Peyer's patch (tissue), 4 donors: ENCODE data around the gene SPDYE4. TPM values are rescaled to one million over a fixed set of nuclear protein-coding genes. Genes with fewer than 3 reads are reported as not detected.

Source experiments
- DNase-seq, 3 donors: peaks; one replicate each; pipeline ENCODE4 v3.0.0-alpha.2; 2017 to 2019
- H3K27ac ChIP-seq, 4 donors: fragments of 200-600 bp; sonication (generic); one replicate each; pipeline ENCODE4 v1.5.1; 2016 to 2019
- H3K27me3 ChIP-seq, 2 donors: fragments of 200-600 bp; sonication (generic); one replicate each; pipeline ENCODE4 v1.5.1; 2019
- H3K36me3 ChIP-seq, 3 donors: fragments of 200-600 bp; sonication (generic); one replicate each; pipeline ENCODE4 v1.5.1; 2016 to 2019
- H3K4me1 ChIP-seq, 4 donors: fragments of 200-600 bp; sonication (generic); one replicate each; pipeline ENCODE4 v1.5.1; 2016 to 2019
- H3K4me3 ChIP-seq, 4 donors: fragments of 200-600 bp; sonication (generic); 1 replicate in 3 of 4; 2 replicates in 1 of 4; pipeline ENCODE4 v1.5.1; 2016 to 2019; ENCODE audit warnings: mild to moderate bottlenecking in 1 of 4
- H3K9me3 ChIP-seq, 4 donors: fragments of 200-600 bp; sonication (generic); one replicate each; pipeline ENCODE4 v1.5.1; 2016 to 2019; ENCODE audit warnings: mild to moderate bottlenecking in 1 of 4
- CTCF ChIP-seq, 6 experiments: fragments of 450-650 bp in 4 of 6; fragments of 200-600 bp in 2 of 6; sonication (generic) in 1 of 6; IDR thresholded peaks; one replicate each; pipeline ENCODE4 v1.5.1; 2017 to 2019; ENCODE audit warnings: antibody characterized with exemption in 6 of 6, mild to moderate bottlenecking in 3 of 6, moderate library complexity in 1 of 6
- POLR2A ChIP-seq, 2 donors: fragments of 450-650 bp; IDR thresholded peaks; one replicate each; pipeline ENCODE4 v1.5.1; 2017; ENCODE audit warnings: antibody characterized with exemption in 2 of 2, mild to moderate bottlenecking in 2 of 2, moderate library complexity in 2 of 2
- total RNA-seq, 4 donors: library from RNA; depleted of rRNA; stranded (reverse); fragments of >200 nt; gene quantifications; one replicate each; pipeline ENCODE4 v1.1.0, GENCODE V29; 2016

Gene SPDYE4
- total RNA-seq, 4 donors from 2014 or later: not detected

GRCh38 chr17:8781776-8782175 is 23.4 kb upstream of the SPDYE4 start:
- no peaks in the 10 kb centered on the region for H3K36me3 ChIP-seq
- H3K9me3 ChIP-seq: no peaks in the 10 kb centered on the region
- no peak overlapping the region for H3K4me3 ChIP-seq
- H3K4me1 ChIP-seq: peaks cover 0 to 5% (median 0%) of the 10 kb centered on the region in 4 donors
- TF ChIP-seq CTCF (IDR thresholded peaks at IDR 0.05): no peak
- TF ChIP-seq POLR2A (IDR thresholded peaks at IDR 0.05): no peak
- DNase-seq: peak in 1 of 3 donors; percentile 5
- no peaks in the 10 kb centered on the region for H3K27me3 ChIP-seq
- H3K27ac ChIP-seq: no peak overlapping the region

GRCh38 chr17:8776881-8777280 is 18.5 kb upstream of the SPDYE4 start:
- no peak for TF ChIP-seq POLR2A (IDR thresholded peaks at IDR 0.05)
- no peak for TF ChIP-seq CTCF (IDR thresholded peaks at IDR 0.05)
- Histone ChIP-seq H3K9me3 (no peaks in the 10 kb centered on the region), H3K4me3 (no peak overlapping the region), H3K27me3 (no peaks in the 10 kb centered on the region), H3K4me1 (no peaks in the 10 kb centered on the region), H3K36me3 (no peaks in the 10 kb centered on the region), H3K27ac (no peak overlapping the region)
- DNase-seq: no peak

- TF ChIP-seq POLR2A (IDR thresholded peaks at IDR 0.05): no peak
- no peak for TF ChIP-seq CTCF (IDR thresholded peaks at IDR 0.05)
Observed at GRCh38 chr17:8776248-8776647, 17.9 kb upstream of the SPDYE4 start.

GRCh38 chr17:8766731-8767130 is 8.4 kb upstream of the SPDYE4 start:
- no peak overlapping the region for H3K27ac ChIP-seq
- H3K4me3 ChIP-seq: no peak overlapping the region
- no peaks in the 10 kb centered on the region for H3K27me3 ChIP-seq
- H3K9me3 ChIP-seq: no peaks in the 10 kb centered on the region
- no peaks in the 10 kb centered on the region for H3K36me3 ChIP-seq
- DNase-seq: no peak
- TF ChIP-seq CTCF (IDR thresholded peaks at IDR 0.05): no peak
- no peak for TF ChIP-seq POLR2A (IDR thresholded peaks at IDR 0.05)
- H3K4me1 ChIP-seq: no peaks in the 10 kb centered on the region

More at GRCh38 chr17:8776248-8776647, 17.9 kb upstream of the SPDYE4 start:
- Histone ChIP-seq H3K36me3 (no peaks in the 10 kb centered on the region), H3K4me3 (no peak overlapping the region), H3K9me3 (no peaks in the 10 kb centered on the region), H3K27ac (no peak overlapping the region), H3K27me3 (no peaks in the 10 kb centered on the region), H3K4me1 (no peaks in the 10 kb centered on the region)
- no peak for DNase-seq

GRCh38 chr17:8762012-8762411 is 3.7 kb upstream of the SPDYE4 start:
- H3K4me1 ChIP-seq: no peaks in the 10 kb centered on the region
- DNase-seq: no peak
- no peak overlapping the region for H3K4me3 ChIP-seq
- no peak overlapping the region for H3K27ac ChIP-seq
- no peaks in the 10 kb centered on the region for H3K36me3 ChIP-seq
- TF ChIP-seq CTCF (IDR thresholded peaks at IDR 0.05) (no peak), POLR2A (IDR thresholded peaks at IDR 0.05) (no peak)
- no peaks in the 10 kb centered on the region for H3K9me3 ChIP-seq
- H3K27me3 ChIP-seq: no peaks in the 10 kb centered on the region

- Histone ChIP-seq H3K4me3 (no peak overlapping the region), H3K9me3 (no peaks in the 10 kb centered on the region), H3K36me3 (no peaks in the 10 kb centered on the region), H3K27me3 (no peaks in the 10 kb centered on the region), H3K4me1 (no peaks in the 10 kb centered on the region), H3K27ac (no peak overlapping the region)
- no peak for TF ChIP-seq CTCF (IDR thresholded peaks at IDR 0.05)
- TF ChIP-seq POLR2A (IDR thresholded peaks at IDR 0.05): no peak
- no peak for DNase-seq
Observed at GRCh38 chr17:8757189-8757588, 1.2 kb downstream of the SPDYE4 start.
